ENCODE measurements around the gene UQCRHL.
"Not testable (repeated sequence)": the region's sequence is repeated elsewhere in the genome, so short reads cannot be mapped to it uniquely, and the experiment has no call there.

The UQCRHL gene

DNA sequence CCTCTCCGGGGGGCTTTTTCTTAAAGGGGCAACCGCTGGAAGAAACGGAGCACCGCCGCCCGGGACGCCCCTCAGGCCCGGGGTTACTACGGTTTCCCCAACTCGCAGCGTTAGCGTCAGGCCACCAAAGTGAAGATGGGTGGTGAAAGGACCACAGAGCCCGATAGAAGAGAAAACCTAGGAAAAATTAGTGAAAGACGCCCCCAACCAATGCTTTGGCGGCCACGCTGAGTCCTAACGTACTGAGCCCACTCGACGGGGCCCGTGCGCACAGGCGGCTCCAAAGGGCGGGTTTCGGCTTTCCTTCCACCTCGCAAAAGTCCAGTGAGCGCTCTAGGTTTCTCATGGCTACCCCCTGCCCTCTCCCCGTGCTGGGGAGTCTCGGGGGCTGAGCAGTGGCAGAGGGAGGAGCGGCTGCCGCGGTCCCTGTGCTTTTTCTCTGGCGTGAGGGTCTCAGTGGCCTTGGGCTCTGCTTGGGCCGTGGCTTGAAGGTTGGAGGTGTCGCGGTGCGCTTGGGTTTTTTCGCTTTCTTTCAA lies 27.8 kb upstream of the UQCRHL start:
- no peak for DNase-seq

DNA sequence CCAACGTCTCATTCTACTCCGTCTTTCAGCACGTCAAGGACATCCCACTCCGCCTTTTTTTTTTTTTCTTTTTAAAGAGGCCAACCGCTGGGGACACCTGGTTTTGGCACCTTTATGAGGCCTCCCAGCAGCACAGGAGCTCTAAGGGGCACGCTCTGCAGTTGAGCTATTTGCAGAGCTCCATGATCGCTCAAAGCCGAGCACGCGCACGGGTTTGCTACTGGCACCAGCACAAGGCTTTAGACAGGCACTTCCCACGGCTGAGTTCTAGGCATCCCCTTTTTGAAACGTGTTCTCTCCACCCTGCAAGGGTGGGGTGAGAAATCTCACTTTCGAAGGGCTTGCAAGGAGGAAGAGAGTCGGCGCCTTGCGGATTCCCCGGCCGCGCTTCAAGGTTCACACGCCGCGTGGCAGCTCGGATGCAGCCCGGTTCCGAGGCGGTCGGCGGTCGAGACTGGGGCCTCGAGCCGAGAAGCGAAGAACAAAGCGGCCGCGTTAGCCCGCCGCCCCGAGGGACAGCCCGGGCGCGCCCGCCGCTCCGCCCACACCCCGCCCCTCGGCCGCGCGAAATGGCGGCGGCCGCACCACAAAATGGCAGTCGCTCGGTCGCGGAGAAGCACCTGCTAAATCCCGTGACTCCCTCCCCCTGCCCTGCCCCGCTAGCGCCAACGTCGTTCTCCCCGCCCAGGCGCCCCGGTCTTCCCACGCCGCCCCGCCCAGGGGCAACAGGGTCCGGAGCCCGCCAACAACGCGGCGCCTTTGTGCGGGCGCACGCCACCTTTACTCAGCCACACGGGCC lies 27.2 kb upstream of the UQCRHL start:
- DNase-seq: peak; percentile 92

DNA sequence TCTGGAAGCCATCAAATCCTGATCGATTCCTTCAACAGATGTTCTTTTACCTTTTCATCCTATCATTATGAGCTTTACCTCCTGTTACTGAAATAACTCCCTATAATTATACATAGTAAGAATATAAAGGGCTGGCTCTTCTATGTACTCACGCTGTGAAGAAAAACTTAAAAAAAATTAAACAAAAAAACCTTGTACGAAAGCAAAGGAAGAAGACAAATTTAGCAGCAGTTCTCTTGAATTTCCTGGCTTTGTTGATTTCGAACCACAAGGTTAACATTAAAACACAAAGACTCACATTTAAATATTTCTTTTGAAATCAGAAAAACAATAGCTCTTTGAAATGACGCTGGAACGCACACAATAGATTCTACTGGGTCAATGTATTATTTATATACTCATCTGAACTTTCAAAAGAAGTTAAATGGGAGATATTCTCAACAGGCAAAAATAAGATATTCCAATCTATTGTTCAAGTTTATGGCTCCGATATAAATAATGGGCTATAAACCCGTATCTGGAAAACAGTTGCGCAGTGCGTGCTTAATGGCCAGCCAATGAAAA lies 26.5 kb upstream of the UQCRHL start:
- DNase-seq: no peak

DNA sequence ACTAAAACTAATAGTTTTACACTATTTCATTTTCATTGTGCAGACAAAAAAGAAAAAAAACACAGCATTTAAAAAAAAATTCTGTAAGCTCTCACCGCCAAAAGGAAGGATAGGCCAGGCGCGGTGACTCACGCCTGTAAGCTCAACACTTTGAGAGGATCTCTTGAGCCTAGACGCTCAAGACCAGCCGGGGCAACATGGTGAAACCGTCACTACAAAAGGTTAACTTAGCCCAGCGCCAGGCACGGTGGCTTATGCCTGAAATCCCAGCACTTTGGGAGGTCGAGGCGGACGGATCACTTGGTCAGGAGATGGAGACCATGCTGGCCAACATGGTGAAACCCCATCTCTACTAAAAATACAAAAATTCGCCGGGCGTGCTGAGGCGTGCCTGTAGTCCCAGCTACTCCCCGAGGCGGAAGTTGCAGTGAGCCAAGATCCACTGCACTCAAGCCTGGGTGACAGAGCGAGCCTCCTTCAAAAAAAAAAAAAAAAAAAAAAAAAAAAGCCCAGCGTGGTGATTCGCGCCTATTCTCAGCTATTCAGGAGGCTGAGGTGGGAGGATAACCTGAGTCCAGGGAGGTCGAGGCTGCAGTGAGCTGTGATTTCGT lies 25.7 kb upstream of the UQCRHL start:
- peak; percentile 10 for DNase-seq

DNA sequence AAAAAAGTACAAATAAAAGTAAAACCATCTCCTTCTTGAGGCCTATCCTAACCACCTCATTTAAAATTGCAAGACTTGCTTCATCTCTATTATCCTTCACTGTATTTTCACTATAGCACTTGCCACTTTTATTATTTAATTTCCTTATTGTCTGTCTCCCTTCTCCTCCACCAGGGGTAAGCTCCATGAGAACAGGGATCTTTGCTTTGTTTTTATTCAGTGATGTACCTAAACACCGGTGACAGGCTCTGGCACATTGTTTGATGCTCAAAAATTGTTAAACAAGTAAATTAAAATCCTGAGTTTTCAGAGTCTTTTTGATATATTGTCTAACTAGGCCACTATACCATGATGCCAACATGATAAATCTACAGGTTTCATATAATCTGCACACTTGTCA lies 22.8 kb upstream of the UQCRHL start:
- no peak for DNase-seq

DNA sequence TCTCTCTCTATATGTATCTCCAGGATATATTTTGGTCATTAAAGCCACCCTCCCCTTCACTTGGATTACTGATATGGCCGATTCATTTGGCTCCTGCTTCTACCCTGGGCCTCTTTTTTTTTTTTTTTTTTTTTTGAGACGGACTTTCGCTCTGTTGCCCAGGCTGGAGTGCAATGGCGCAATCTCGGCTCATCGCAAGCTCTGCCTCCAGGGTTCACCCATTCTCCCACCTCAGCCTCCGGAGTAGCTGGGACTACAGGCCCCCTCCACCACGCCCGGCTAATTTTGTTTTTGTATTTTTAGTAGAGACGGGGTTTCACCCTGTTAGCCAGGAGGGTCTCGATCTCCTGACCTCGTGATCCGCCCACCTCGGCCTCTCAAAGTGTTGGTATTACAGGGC lies 21.5 kb upstream of the UQCRHL start:
- DNase-seq: not testable (repeated sequence)

DNA sequence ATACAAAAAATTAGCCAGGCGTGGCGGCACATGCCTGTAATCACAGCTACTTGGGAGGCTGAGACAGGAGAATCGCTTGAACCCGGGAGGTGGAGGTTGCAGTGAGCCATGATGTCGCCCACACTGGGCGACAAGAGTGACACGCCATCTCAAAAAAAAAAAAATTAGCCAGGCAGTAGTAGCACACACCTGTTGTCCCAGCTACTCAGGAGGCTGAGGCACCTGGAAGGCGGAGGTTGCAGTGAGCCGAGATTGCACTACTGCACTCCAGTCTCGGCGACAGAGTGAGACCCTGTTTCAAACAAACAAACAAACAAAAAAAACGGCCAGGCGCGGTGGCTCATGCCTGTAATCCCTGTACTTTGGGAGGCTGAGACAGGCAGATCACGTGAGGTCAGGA lies 20.1 kb upstream of the UQCRHL start:
- not testable (repeated sequence) for DNase-seq

DNA sequence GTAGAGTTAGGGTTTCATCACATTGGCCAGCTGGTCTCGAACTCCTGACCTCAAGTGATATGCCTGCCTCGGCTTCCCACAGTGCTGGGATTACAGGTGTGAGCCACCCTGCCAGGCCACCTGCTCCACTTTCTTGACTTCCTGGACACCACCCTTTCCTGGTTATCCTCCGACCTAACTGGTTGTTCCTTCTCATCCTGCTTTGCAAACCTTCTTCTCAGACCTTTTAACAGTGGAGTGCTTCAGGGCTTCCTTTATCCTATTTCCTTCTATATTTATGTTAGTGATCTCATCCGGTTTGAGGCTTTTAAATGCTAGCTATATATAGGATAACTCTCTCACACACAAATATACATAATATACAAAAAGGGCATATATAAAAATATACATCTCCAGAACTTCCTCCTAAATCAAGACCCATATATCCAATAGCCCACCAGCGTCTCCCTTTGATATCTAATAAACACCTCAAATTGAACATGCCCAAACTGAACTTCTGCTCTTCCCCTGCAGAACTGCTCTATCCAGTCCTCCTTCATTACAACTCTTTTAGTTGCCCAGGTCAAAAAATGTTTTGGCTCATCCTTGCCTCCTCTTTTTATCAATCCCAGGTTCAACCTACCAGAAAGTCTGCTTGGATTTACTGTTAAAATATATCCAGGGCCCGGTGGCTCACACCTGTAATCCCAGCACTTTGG lies 19.5 kb upstream of the UQCRHL start:
- no peak for DNase-seq

DNA sequence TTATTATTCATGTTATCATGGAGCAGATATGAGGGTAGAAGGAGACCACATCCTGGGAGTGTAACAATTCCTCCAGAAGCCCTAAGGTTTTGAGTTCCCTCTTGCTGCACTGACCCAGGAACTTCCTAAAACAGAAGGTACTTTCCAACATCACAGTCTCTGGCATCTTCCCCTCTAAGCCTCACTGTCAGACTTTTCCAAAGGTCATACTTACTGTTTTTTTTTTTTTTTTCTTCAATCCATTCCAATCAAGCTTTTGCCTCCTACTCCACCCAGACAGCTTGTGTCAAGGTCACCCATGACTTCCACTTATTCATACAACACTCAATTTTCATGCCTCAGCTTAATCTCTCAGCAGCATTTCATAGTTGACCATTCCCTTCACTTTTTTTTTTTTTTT lies 18.4 kb upstream of the UQCRHL start:
- DNase-seq: no peak

DNA sequence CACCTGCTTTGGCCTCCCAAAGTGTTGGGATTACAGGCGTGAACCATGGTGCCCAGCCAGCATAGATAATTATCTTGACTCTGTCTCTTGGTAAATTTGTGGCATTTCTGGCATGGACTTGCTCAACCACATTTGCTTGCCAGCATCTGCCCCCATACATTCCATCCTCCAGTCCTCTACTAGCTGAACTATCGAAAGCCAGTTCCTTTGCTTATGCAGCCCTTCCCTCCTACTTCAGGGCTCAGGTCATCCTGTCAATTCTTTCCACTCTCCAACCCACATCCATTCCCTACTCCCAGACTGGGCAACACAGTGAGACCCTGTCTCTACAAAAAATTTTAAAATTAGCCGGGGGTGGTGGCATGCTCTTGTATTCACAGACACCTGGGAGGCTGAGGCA lies 13.0 kb upstream of the UQCRHL start:
- no peak for DNase-seq

DNA sequence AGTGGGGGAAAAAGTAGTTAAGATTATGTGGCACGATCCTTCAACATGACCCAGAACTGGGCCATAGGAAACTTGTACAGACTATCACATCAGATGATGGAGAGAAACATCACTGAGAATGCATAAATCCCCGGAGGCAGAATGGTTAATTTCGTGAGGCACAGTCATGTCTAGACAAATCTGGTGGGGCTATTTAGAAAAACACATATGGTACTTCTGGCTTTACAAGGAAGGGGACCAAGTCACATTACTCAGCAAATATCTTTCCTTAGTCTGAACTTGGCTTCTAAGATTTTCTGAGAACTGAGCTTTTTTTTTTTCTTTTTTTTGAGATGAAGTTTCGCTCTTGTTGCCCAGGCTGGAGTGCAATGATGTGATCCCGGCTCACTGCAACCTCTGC lies 9.2 kb upstream of the UQCRHL start:
- DNase-seq: no peak

DNA sequence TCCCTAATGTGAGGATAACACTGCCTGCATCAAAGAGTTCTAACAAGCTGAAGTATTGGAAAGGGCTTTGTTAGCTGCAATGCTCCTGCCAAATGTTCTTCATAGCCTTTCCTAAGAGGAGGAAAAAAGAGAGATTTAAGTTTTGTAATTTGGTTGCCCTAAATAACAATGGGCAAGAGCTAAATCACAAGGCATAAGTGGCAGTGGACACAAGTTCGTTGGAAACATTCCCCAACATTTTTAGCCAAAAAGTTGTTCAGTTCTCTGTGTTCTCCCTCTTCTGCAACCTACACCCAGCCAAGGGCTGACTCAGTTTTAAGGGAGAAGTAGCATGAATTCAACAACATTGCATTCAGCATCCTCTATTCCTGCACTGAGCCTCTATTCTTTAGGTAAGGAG lies 2.6 kb upstream of the UQCRHL start:
- DNase-seq: no peak

DNA sequence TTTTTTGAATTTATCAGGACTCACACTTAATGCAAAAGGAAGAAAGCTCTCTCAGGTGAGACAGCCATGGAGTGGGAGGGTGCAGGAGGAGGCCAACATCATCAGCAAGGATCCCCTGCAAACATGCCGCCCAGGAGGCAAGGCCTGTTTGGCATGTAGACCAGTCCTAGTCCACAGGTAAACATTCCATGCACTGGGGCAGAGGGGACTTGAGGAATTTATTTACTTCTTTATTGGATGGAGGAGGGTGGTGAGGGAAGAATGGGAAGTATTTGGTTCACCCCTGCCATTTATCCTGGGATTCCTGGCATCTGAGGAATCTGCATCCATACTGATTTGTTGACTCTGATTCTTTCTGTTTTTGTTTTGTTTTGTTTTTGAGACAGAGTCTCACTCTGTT lies 1.5 kb upstream of the UQCRHL start:
- DNase-seq: no peak

DNA sequence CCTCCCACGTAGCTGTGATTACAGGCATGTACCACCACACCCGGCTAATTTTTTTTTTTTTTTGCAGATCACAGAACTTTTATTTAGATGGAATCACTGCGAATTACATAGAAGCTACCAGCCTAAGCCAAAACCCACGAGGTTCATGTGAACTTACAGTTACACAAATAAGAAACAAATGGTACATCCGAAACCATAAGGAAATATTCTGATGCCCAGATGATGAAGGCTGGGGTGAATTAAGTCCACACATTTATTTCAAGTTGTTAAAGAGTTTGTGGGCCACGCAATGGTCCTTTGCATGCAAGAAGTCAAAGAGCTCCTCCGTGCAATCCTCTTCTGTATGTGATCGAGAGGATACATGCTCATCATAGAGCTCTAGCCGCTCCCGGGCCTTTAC lies 328 bp downstream of the UQCRHL start:
- DNase-seq: no peak

DNA sequence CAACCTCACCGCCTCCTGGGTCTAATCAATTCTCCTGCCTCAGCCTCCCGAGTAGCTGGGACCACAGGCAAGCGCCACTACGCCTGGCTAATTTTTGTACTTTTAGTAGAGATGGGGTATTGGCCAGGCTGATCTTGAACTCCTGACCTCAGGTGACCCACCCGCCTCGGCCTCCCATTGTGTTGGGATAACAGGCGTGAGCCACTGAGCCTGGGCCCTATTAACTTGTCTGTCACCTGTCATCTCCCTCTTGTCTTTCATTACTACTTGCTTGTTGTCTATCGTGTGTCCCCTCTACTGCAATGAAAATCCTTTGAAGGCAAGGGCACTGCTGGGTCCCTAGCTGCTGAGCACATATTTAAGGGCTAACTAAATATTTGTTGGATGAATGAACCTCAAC lies 3.4 kb downstream of the UQCRHL start:
- no peak for DNase-seq

DNA sequence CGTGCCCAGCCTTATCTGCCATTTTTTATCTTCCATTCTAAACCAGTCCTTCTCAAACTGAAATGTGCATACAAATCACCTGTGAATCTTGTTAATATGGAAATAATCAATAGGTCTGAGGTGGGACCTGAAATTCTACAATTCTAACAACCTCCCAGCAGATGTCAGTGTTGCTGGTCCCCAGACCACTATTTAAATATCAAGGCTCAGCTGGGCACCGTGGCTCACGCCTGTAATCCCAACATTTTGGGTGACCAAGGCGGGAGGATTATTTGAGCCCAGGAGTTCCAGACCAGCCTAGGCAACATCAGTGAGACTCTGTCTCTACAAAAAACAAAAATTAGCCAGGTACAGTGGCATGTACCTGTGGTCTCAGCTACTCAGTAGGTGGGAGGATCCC lies 4.1 kb downstream of the UQCRHL start:
- DNase-seq: peak; percentile 43

DNA sequence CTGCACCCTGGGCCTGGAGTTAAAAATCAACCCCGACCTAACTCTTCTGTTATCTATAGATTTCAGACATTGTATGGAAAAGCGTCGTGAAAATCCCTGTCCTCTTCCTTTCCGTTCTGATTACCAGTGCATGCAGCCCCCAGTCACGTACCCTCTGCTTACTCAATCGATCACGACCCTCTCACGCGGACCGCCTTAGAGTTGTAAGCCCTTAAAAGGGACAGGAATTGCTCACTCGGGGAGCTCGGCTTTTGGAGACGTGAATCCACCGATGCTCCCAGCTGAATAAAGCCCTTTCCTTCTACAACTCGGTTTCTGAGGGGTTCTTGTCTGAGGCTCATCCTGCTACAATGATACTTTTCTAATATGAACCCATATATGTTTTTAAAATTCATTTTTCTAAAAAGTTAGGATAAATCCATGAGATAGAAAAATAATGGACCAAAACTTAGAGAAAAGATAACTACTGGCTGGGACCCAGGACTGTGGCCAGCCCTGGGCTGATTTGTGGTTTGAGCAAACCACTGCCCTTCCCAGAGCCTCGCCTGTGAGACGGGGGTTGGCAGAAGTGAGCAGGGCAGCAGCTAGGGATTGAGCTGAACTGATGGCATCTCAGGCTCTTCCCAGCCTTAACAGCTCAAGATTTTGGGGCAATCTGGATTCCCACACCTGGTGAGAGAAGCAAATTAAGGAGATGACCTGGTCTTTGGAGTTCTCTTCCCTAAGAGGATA lies 5.0 kb downstream of the UQCRHL start:
- DNase-seq: peak; percentile 51

DNA sequence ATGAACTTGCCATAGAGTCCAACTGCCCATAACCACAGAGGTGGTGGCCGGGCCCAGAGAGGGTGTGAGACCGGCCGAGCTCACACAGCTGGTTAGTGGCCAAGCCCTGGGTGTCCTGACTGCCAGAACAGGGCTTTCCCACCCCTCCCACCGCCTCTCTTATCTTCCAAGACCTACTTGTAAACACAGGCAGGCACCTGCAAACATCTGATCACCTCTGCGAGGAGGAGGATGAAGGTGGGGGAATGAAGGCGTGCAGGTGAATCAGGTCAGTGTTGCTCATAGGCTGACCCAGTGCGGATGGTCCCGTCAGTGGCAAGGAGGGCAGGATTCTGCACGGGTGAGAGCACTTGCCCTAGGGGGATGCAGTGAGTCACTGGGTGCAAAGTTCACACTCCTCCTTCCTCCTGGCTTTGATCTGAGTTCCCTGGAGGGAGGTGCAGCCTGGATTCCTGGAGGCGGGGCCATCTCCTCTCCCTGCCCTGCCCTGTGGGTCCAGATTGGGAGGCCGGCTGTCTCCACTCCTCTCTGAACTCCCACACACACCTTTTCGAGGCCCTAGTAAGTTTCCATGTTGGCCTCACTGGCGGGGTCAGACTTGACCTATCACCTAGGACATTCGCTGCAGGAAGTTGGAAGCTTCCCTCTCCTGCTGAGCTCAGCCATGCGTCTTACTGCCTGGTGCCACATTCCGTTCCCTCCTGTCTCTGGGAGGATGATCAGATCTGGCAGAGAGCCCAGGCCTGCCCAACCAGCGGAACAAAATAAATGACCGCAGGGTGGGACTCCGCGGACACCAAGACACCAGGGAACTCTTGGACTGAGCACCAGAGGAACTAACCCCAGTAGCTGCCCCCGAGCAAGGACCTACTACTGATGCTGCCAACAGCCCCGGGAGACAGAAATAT lies 7.3 kb downstream of the UQCRHL start:
- peak; percentile 53 for DNase-seq

DNA sequence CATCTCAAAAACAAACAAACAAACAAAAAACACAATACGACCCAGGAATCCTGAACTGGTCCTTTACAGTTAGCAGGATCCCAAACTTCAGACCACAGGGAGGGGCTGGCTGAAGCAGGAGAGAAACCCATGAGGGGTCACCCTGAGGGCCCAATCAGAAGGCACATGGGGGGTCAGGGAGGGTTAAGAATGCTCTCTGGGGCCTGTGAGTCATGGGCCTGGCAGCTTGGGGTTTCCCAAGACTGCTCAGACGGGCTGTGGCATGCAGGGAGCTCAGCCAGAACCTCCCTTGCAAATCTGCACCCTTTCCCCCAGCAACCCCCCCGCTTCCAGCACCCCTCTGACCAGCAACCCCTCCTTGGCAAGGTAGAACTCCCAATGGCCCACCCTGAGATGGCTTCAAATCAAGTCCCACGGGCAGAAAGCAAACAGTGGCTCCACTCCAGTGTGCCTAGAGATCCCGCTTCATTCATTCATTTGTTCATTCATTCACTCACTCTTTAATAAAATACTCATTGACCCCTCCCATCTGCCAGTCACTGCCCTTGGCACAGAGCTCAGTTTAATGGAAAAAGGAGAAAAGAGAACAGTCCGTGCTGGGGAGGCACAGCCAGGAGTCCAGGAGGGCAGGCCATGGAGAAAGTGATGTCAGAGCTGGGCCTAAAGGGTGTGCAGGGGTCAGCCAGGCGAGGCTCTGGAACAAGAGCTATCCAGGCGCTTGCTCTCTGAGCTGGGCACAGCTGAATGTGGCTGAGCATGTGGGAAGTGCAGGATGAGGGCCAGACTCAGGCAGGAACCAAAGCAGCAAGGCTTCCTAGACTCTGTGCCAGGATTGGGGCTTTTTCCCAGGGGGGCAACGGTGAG lies 8.2 kb downstream of the UQCRHL start:
- DNase-seq: peak; percentile 98

DNA sequence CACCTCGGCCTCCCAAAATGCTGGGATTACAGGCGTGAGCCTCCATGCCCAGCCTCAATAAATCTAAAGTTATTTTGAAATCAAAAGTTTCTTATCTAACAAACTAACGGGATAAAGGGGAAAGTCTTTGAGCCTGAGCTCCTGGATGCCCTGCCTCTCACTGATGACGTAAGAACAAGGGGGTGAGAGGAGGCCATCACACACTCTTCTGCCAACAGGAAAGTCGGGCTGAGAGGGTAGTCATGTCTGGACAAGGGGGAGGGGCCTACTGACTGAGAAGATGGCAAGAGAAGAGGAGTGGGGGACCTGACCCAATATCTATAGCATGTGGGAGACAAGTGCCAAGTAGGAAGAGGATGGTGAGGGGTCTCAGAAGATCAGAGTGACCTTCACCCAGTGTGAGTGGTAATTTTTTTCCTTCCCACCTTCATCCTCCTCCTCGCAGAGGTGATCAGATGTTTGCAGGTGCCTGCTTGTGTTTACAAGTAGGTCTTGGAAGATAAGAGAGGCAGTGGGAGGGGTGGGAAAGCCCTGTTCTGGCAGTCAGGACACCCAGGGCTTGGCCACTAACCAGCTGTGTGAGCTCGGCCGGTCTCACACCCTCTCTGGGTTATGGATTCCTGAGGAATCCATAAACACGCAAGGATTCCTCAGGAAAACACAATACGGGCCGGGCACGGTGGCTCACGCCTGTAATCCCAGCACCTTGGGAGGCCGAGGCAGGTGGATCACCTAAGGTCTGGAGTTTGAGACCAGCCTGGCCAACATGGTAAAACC lies 9.6 kb downstream of the UQCRHL start:
- peak; percentile 26 for DNase-seq
